GM12872 (cell line): ENCODE data around the gene SEMA7A.

ENCODE experiments used
- CTCF ChIP-seq: IDR thresholded peaks from 3 replicates; pipeline ENCODE4 v1.5.1; 2011; ENCODE audit warnings: low read depth, mild to moderate bottlenecking, low read length, moderate library complexity; ENCODE audit not compliant: insufficient read depth

Gene SEMA7A

DNA sequence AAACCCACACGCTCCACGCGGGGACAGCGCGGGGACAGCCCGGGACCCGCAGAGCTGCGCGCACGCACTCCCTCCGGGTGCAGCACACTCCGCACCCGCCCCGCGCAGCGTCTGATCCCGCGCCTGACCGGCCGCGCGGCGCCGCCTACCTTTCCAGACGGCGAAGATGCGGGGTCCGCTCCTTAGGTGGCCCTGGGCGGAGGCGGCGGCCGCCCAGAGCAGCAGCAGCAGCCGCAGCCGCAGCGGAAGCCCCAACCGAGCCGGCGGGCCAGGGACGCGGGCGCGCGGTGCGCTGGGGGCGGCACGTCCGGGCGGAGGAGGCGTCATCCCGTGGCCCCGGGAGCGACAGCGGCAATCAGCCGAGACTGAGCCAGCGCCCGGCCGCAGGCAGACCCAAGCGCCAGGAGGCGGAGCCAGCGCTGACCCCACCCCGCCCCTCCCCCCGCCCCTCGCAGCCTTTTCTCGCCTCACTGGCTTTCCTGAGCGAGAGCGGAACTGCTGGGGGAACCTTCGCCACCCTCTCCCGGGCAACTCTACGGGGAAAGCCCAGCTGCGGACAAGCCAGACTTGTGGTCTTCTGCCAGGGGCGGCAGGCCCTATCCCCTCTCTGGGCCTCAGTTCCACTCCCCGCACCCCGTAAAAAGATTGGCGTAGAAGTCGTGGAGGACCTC lies at the start of gene SEMA7A:
Gene SEMA7A, minus strand, starts transcription at position 367 of the 671 bp plus-strand sequence. Its CDS starts 40 bp downstream, at position 327.
- no peak for TF ChIP-seq CTCF

GRCh38 chr15:74482661-74483060 lies 48.9 kb upstream of the SEMA7A start:
- 0 out of 3 replicates have a peak, but pooled peaks have one; percentile 12 for TF ChIP-seq CTCF

DNA sequence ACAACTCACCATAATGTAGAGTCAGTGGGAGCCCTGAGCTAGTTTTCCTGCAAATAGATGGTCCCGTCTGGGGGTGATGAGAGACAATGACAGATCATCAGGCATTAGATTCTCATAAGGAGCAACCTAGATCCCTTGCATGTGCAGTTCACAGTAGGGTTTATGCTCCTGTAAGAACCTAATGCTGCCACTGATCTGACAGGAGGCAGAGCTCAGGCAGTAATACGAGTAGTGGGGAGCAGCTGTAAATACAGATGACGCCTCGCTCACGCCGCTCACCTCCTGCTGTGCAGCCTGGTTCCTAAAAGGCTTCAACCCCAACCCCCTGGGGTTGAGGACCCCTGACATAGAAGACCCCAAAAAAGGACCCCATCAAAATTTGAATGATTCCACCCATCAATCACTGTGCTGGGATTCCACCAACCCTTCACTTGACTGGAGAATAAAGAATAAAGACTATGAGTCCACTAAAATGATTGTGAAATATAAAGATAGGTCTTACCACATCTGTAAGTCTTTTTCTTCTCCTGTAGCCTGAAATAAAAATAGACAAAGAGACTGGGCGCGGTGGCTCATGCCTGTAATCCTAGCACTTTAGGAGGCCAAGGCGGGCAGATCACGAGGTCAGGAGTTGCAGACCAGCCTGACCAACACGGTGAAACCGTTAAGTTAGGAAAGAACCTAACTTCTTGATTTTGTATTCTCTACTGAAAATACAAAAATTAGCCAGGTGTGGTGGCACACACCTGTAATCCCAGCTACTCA lies 37.1 kb upstream of the SEMA7A start:
- no peak for TF ChIP-seq CTCF

GRCh38 chr15:74468341-74469032 lies 34.7 kb upstream of the SEMA7A start:
- no peak for TF ChIP-seq CTCF

- no peak for TF ChIP-seq CTCF
Observed at GRCh38 chr15:74466570-74466969, 32.8 kb upstream of the SEMA7A start.

DNA sequence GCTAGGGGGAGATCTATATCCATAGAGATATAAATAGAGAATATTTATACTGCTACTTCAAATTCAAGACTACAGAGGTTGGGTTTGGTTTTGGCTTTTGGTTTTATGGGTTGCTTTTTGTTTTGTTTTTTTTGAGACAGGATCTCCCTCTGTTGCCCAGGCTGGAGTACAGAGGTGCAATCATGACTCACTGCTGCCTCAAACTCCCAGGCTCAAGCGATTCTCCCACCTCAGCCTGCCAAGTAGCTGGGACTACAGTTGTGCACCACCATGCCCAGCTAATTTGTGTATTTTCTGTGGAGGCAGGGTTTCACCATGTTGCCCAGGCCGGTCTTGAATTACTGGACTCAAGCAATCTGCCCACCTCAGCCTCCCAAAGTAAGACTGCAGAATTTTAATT lies 31.1 kb upstream of the SEMA7A start:
- no peak for TF ChIP-seq CTCF

- TF ChIP-seq CTCF = no peak
Observed at GRCh38 chr15:74464216-74464615, 30.5 kb upstream of the SEMA7A start.
